GM23338 (cell line): ENCODE measurements around the gene RO60. TPM values are rescaled to one million over a fixed set of nuclear protein-coding genes. Genes with fewer than 3 reads are reported as not detected.
A peak's percentile ranks its signal among the peaks of the same experiment; 100 is the strongest.

Source experiments
- ATAC-seq: fragments of 200-7000 bp; cut with Tn5 transposase; 3 replicates; pipeline ENCODE4 v1.9.1; 2020
- DNase-seq: peaks from one replicate; pipeline ENCODE4 v3.0.0-alpha.2; 2015; ENCODE audit warnings: low spot score
- H2AFZ ChIP-seq: fragments of 200-600 bp; sonication (generic); 2 replicates; pipeline ENCODE4 v1.8.0; 2016; ENCODE audit warnings: antibody characterized with exemption, mild to moderate bottlenecking, moderate library complexity
- H3F3A ChIP-seq: fragments of 200-600 bp; sonication (generic); replicated peaks from 2 replicates; pipeline ENCODE4 v1.8.0; 2017; ENCODE audit warnings: antibody characterized with exemption, mixed run types, low read depth
- H3K27ac ChIP-seq: fragments of 200-600 bp; sonication (generic); 2 replicates; pipeline ENCODE4 v1.6.1; 2016; ENCODE audit warnings: low read depth
- H3K27me3 ChIP-seq: fragments of 200-600 bp; sonication (generic); 2 replicates; pipeline ENCODE4 v1.8.0; 2016; ENCODE audit warnings: mild to moderate bottlenecking, mixed run types, moderate library complexity; ENCODE audit not compliant: insufficient read depth
- H3K36me3 ChIP-seq: fragments of 200-600 bp; sonication (generic); 2 replicates; pipeline ENCODE4 v1.8.0; 2016; ENCODE audit warnings: mild to moderate bottlenecking; ENCODE audit not compliant: insufficient read depth
- H3K4me1 ChIP-seq: fragments of 200-600 bp; sonication (generic); 2 replicates; pipeline ENCODE4 v1.8.0; 2016; ENCODE audit warnings: mild to moderate bottlenecking, moderate library complexity; ENCODE audit not compliant: insufficient read depth
- H3K4me2 ChIP-seq: fragments of 200-600 bp; sonication (generic); 2 replicates; pipeline ENCODE4 v1.7.1; 2017; ENCODE audit warnings: mixed run types
- H3K4me3 ChIP-seq: fragments of 200-600 bp; sonication (generic); 2 replicates; pipeline ENCODE4 v1.6.1; 2016; ENCODE audit warnings: mixed run types
- H3K79me2 ChIP-seq: fragments of 200-600 bp; sonication (generic); replicated peaks from 2 replicates; pipeline ENCODE4 v1.8.0; 2017; ENCODE audit warnings: mild to moderate bottlenecking; ENCODE audit not compliant: insufficient read depth
- H3K9me2 ChIP-seq: fragments of 200-600 bp; sonication (generic); 2 replicates; pipeline ENCODE4 v1.8.0; 2017; ENCODE audit not compliant: insufficient read depth
- H4K20me1 ChIP-seq: fragments of 200-600 bp; sonication (generic); replicated peaks from 2 replicates; pipeline ENCODE4 v1.8.0; 2017; ENCODE audit warnings: mild to moderate bottlenecking; ENCODE audit not compliant: insufficient read depth
- H3K27ac Mint-ChIP-seq: 2 replicates; pipeline ENCODE4 v1.8.0; 2020; ENCODE audit warnings: inconsistent platforms, mild to moderate bottlenecking, moderate library complexity, mixed read lengths
- H3K27me3 Mint-ChIP-seq: 3 replicates; pipeline ENCODE4 v1.8.0; 2022; ENCODE audit warnings: low read depth, mild to moderate bottlenecking, moderate library complexity, mixed read lengths, inconsistent platforms; ENCODE audit not compliant: insufficient read depth, poor library complexity
- H3K36me3 Mint-ChIP-seq: 3 replicates; pipeline ENCODE4 v1.8.0; 2021; ENCODE audit warnings: low read depth, mild to moderate bottlenecking, inconsistent platforms, moderate library complexity, mixed read lengths
- H3K4me1 Mint-ChIP-seq: 3 replicates; pipeline ENCODE4 v1.8.0; 2020; ENCODE audit warnings: mild to moderate bottlenecking, inconsistent platforms, mixed read lengths
- H3K4me3 Mint-ChIP-seq: 3 replicates; pipeline ENCODE4 v1.8.0; 2021; ENCODE audit warnings: moderate library complexity, mild to moderate bottlenecking, inconsistent platforms, mixed read lengths
- H3K9me3 Mint-ChIP-seq: 3 replicates; pipeline ENCODE4 v1.8.0; 2020; ENCODE audit warnings: moderate library complexity, mild to moderate bottlenecking, inconsistent platforms, mixed read lengths
- CREB1 ChIP-seq: fragments of 250-450 bp; sonication (Bioruptor Pico); IDR thresholded peaks from 2 replicates; pipeline ENCODE4 v1.5.0; 2020; ENCODE audit warnings: low read depth, mild to moderate bottlenecking, moderate library complexity
- ETS1 ChIP-seq: IDR thresholded peaks from 2 replicates; pipeline ENCODE4 v1.6.1; 2016; ENCODE audit warnings: antibody characterized with exemption
- EZH2 ChIP-seq: fragments of 200-600 bp; sonication (generic); IDR thresholded peaks from one replicate; pipeline ENCODE4 v1.8.0; 2017; ENCODE audit warnings: antibody characterized with exemption, mild to moderate bottlenecking, low read depth; ENCODE audit not compliant: unreplicated experiment
- EZH2phosphoT487 ChIP-seq: fragments of 200-600 bp; sonication (generic); IDR thresholded peaks from one replicate; pipeline ENCODE4 v1.8.1; 2018; ENCODE audit warnings: antibody characterized with exemption; ENCODE audit not compliant: unreplicated experiment
- JUNB ChIP-seq: IDR thresholded peaks from one replicate; pipeline ENCODE4 v1.6.1; 2016; ENCODE audit warnings: antibody characterized with exemption; ENCODE audit not compliant: unreplicated experiment
- NANOG ChIP-seq: IDR thresholded peaks from 2 replicates; pipeline ENCODE4 v1.6.1; 2016; ENCODE audit warnings: antibody characterized with exemption, borderline replicate concordance
- POLR2AphosphoS5 ChIP-seq: IDR thresholded peaks from 2 replicates; pipeline ENCODE4 v1.6.1; 2016; ENCODE audit warnings: antibody characterized with exemption, low read depth
- STAT1 ChIP-seq: IDR thresholded peaks from one replicate; pipeline ENCODE4 v1.6.1; 2016; ENCODE audit warnings: antibody characterized with exemption; ENCODE audit not compliant: unreplicated experiment
- ZNF114 ChIP-seq: fragments of 250-450 bp; sonication (Bioruptor Pico); IDR thresholded peaks from 2 replicates; pipeline ENCODE4 v1.5.0; 2020; ENCODE audit warnings: mild to moderate bottlenecking, moderate library complexity
- ZNF331 ChIP-seq: fragments of 250-450 bp; sonication (Bioruptor Pico); IDR thresholded peaks from 2 replicates; pipeline ENCODE4 v1.5.0; 2020; ENCODE audit warnings: low read depth, mild to moderate bottlenecking, moderate library complexity
- ZNF462 ChIP-seq: fragments of 250-450 bp; sonication (Bioruptor Pico); IDR thresholded peaks from 2 replicates; pipeline ENCODE4 v1.5.0; 2020; ENCODE audit warnings: mild to moderate bottlenecking, moderate library complexity
- polyA plus RNA-seq: library from polyadenylated mRNA; unstranded; fragments of >200 nt; fragmentation: Nextera tagmentation; extraction: Ambion mirVana; gene quantifications from 2 replicates; pipeline ENCODE4 v1.2.1, GENCODE V29; 2016
- total RNA-seq: library from RNA; depleted of rRNA; stranded (reverse); fragments of >200 nt; shearing (Covaris generic); gene quantifications from 2 replicates; pipeline ENCODE4 v1.2.3, GENCODE V29; 2014
- TF ChIP-seq, protein P1 (sequence below): IDR thresholded peaks from one replicate; pipeline ENCODE4 v1.6.1; 2018; ENCODE audit warnings: antibody characterized with exemption; ENCODE audit not compliant: unreplicated experiment
- TF ChIP-seq, protein P2 (sequence below), 2 experiments: fragments of 200-600 bp in 1 of 2; sonication (generic) in 1 of 2; conservative IDR thresholded peaks; 2 replicates each; pipeline versions ENCODE4 v1.5.1 to v1.6.1; 2016 to 2017; ENCODE audit warnings: antibody characterized with exemption in 2 of 2, low read depth in 2 of 2, mild to moderate bottlenecking in 2 of 2, moderate library complexity in 1 of 2

The RO60 gene
- total and polyA plus RNA-seq, 2 experiments from 2014 or later: 103 to 130 TPM

DNA sequence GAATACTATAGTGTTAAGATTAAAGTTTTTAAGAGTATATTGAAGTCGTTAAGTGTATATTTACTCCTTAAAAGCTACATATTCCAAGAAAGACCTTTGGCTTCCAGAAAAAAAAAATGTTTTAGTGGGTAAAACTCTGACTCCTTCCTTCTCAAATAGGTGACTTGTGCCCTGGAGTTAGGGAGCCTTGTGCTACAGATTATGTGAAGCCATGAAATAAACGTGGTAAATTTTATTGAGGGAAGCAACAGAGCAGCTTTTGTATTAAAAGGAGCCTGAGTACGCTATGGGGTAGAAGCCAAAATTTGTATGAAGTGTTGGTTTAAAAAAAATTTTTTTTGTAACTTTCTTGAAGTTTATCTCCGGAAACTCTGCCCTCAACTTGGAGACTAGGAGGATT is 994 bp downstream of the RO60 start (continued):
- TF ChIP-seq EZH2phosphoT487 (no peak), ZNF331 (CRISPR knock-in tag) (no peak)

GRCh38 chr1:193060938-193061337 is 1.5 kb downstream of the RO60 start:
- Mint-ChIP-seq H3K27me3 (peaks cover 12% of the 10 kb centered on the region), H3K36me3 (peaks cover 8% of the 10 kb centered on the region; the same call in 2 of the 3 replicates), H3K4me1 (peaks cover 31% of the 10 kb centered on the region), H3K4me3 (peak overlapping the region; percentile 94), H3K27ac (no peak overlapping the region), H3K9me3 (no peaks in the 10 kb centered on the region; the same call in 2 of the 3 replicates)
- H4K20me1 ChIP-seq: 0 out of 2 replicates have a peak, but pooled peaks cover 18% of the 10 kb centered on the region
- H3K9me2 ChIP-seq: no peaks in the 10 kb centered on the region
- no peak overlapping the region for H2AFZ ChIP-seq
- TF ChIP-seq, protein P1, sequence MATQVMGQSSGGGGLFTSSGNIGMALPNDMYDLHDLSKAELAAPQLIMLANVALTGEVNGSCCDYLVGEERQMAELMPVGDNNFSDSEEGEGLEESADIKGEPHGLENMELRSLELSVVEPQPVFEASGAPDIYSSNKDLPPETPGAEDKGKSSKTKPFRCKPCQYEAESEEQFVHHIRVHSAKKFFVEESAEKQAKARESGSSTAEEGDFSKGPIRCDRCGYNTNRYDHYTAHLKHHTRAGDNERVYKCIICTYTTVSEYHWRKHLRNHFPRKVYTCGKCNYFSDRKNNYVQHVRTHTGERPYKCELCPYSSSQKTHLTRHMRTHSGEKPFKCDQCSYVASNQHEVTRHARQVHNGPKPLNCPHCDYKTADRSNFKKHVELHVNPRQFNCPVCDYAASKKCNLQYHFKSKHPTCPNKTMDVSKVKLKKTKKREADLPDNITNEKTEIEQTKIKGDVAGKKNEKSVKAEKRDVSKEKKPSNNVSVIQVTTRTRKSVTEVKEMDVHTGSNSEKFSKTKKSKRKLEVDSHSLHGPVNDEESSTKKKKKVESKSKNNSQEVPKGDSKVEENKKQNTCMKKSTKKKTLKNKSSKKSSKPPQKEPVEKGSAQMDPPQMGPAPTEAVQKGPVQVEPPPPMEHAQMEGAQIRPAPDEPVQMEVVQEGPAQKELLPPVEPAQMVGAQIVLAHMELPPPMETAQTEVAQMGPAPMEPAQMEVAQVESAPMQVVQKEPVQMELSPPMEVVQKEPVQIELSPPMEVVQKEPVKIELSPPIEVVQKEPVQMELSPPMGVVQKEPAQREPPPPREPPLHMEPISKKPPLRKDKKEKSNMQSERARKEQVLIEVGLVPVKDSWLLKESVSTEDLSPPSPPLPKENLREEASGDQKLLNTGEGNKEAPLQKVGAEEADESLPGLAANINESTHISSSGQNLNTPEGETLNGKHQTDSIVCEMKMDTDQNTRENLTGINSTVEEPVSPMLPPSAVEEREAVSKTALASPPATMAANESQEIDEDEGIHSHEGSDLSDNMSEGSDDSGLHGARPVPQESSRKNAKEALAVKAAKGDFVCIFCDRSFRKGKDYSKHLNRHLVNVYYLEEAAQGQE: no peak
- no peak for TF ChIP-seq CREB1 (CRISPR knock-in tag)
- no peak for TF ChIP-seq EZH2
- TF ChIP-seq STAT1: no peak
- TF ChIP-seq, protein P2, sequence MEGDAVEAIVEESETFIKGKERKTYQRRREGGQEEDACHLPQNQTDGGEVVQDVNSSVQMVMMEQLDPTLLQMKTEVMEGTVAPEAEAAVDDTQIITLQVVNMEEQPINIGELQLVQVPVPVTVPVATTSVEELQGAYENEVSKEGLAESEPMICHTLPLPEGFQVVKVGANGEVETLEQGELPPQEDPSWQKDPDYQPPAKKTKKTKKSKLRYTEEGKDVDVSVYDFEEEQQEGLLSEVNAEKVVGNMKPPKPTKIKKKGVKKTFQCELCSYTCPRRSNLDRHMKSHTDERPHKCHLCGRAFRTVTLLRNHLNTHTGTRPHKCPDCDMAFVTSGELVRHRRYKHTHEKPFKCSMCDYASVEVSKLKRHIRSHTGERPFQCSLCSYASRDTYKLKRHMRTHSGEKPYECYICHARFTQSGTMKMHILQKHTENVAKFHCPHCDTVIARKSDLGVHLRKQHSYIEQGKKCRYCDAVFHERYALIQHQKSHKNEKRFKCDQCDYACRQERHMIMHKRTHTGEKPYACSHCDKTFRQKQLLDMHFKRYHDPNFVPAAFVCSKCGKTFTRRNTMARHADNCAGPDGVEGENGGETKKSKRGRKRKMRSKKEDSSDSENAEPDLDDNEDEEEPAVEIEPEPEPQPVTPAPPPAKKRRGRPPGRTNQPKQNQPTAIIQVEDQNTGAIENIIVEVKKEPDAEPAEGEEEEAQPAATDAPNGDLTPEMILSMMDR (conservative IDR thresholded peaks at IDR 0.05; ENCODE audit: low read depth in 2 of 2): no peak
- TF ChIP-seq ETS1: no peak
- no peak for TF ChIP-seq JUNB
- no peak for TF ChIP-seq ZNF114
- TF ChIP-seq POLR2AphosphoS5: no peak
- TF ChIP-seq ZNF462 (CRISPR knock-in tag): no peak
- no peak for TF ChIP-seq ZNF331 (CRISPR knock-in tag)
- no peak for TF ChIP-seq EZH2phosphoT487
- TF ChIP-seq NANOG: no peak
- peak overlapping the region; percentile 78 for H3K4me2 ChIP-seq
- H3K4me3 ChIP-seq: peak overlapping the region; percentile 87
- H3K27ac ChIP-seq: no peak overlapping the region
- DNase-seq (no peak), ATAC-seq (no peak)
- H3F3A ChIP-seq: no peaks in the 10 kb centered on the region
- no peaks in the 10 kb centered on the region for H3K36me3 ChIP-seq
- no peaks in the 10 kb centered on the region for H3K27me3 ChIP-seq
- H3K4me1 ChIP-seq: peaks cover 20% of the 10 kb centered on the region
- H3K79me2 ChIP-seq: peaks cover 87% of the 10 kb centered on the region
